SU-DHL-6 (cell line): ENCODE data around the gene TRPM3.

Experiments
- EZH2phosphoT487 ChIP-seq: fragments of 200-600 bp; sonication (generic), shearing (Covaris generic); conservative IDR thresholded peaks from 2 replicates; pipeline ENCODE4 v1.6.1; 2018; ENCODE audit warnings: mild to moderate bottlenecking, antibody characterized with exemption, low read length, moderate library complexity, mixed read lengths
- TF ChIP-seq, protein P1 (sequence below): fragments of 200-600 bp; sonication (generic); IDR thresholded peaks from one replicate; pipeline ENCODE4 v1.5.1; 2017; ENCODE audit warnings: antibody characterized with exemption, mild to moderate bottlenecking, low read length, moderate library complexity; ENCODE audit not compliant: insufficient read depth, poor library complexity, severe bottlenecking

- TF ChIP-seq, protein P1, sequence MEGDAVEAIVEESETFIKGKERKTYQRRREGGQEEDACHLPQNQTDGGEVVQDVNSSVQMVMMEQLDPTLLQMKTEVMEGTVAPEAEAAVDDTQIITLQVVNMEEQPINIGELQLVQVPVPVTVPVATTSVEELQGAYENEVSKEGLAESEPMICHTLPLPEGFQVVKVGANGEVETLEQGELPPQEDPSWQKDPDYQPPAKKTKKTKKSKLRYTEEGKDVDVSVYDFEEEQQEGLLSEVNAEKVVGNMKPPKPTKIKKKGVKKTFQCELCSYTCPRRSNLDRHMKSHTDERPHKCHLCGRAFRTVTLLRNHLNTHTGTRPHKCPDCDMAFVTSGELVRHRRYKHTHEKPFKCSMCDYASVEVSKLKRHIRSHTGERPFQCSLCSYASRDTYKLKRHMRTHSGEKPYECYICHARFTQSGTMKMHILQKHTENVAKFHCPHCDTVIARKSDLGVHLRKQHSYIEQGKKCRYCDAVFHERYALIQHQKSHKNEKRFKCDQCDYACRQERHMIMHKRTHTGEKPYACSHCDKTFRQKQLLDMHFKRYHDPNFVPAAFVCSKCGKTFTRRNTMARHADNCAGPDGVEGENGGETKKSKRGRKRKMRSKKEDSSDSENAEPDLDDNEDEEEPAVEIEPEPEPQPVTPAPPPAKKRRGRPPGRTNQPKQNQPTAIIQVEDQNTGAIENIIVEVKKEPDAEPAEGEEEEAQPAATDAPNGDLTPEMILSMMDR: peak; percentile 41
- no peak for TF ChIP-seq EZH2phosphoT487
Observed at GRCh38 chr9:70924895-70925547, 196.4 kb downstream of the TRPM3 start.
